OCI-LY3 (cell line): ENCODE results near the gene MAP2K4.

Experiments
- EZH2phosphoT487 ChIP-seq: fragments of 200-600 bp; shearing (Covaris generic); IDR thresholded peaks from 2 replicates; pipeline ENCODE4 v1.6.1; 2018; ENCODE audit warnings: antibody characterized with exemption, mixed run types, low read depth
- TF ChIP-seq, protein P1 (sequence below): fragments of 200-600, 300-600 bp; sonication (generic); IDR thresholded peaks from 2 replicates; pipeline ENCODE4 v1.5.1; 2014; ENCODE audit warnings: antibody characterized with exemption, low read length, low read depth

- TF ChIP-seq, protein P1, sequence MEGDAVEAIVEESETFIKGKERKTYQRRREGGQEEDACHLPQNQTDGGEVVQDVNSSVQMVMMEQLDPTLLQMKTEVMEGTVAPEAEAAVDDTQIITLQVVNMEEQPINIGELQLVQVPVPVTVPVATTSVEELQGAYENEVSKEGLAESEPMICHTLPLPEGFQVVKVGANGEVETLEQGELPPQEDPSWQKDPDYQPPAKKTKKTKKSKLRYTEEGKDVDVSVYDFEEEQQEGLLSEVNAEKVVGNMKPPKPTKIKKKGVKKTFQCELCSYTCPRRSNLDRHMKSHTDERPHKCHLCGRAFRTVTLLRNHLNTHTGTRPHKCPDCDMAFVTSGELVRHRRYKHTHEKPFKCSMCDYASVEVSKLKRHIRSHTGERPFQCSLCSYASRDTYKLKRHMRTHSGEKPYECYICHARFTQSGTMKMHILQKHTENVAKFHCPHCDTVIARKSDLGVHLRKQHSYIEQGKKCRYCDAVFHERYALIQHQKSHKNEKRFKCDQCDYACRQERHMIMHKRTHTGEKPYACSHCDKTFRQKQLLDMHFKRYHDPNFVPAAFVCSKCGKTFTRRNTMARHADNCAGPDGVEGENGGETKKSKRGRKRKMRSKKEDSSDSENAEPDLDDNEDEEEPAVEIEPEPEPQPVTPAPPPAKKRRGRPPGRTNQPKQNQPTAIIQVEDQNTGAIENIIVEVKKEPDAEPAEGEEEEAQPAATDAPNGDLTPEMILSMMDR: no peak
- no peak for TF ChIP-seq EZH2phosphoT487
These were observed 38.8 kb upstream of the MAP2K4 start for GRCh38 chr17:11981862-11982261.
